IMR-90 (cell line): ENCODE results near the gene ITPR2.

ENCODE experiments used
- CTCF ChIP-seq: conservative IDR thresholded peaks from 2 replicates; pipeline ENCODE4 v1.5.1; 2012; ENCODE audit warnings: mild to moderate bottlenecking, low read depth, low read length, improper control_type of control experiment
- MAFK ChIP-seq: IDR thresholded peaks from 2 replicates; pipeline ENCODE4 v1.6.1; 2012; ENCODE audit warnings: low read depth, low read length, improper control_type of control experiment
- MXI1 ChIP-seq: IDR thresholded peaks from 2 replicates; pipeline ENCODE4 v1.6.1; 2012; ENCODE audit warnings: low read depth, mild to moderate bottlenecking, low read length, moderate library complexity, borderline replicate concordance
- POLR2A ChIP-seq: IDR thresholded peaks from 2 replicates; pipeline ENCODE4 v1.6.1; 2012; ENCODE audit warnings: mild to moderate bottlenecking, low read depth, low read length
- RAD21 ChIP-seq: IDR thresholded peaks from 2 replicates; pipeline ENCODE4 v1.6.1; 2012; ENCODE audit warnings: low read length, improper control_type of control experiment
- RCOR1 ChIP-seq: IDR thresholded peaks from 2 replicates; pipeline ENCODE4 v1.6.1; 2012; ENCODE audit warnings: mild to moderate bottlenecking, low read length, improper control_type of control experiment; ENCODE audit not compliant: insufficient replicate concordance
- RFX5 ChIP-seq: IDR thresholded peaks from 2 replicates; pipeline ENCODE4 v1.8.0; 2012; ENCODE audit warnings: low read depth, mild to moderate bottlenecking, low read length, moderate library complexity
- SMC3 ChIP-seq: fragments of 150-350 bp; IDR thresholded peaks from 2 replicates; pipeline ENCODE4 v1.6.1; 2016; ENCODE audit warnings: low read depth, mild to moderate bottlenecking, antibody characterized with exemption, low read length, moderate library complexity
- TF ChIP-seq, protein P1 (sequence below): fragments of 150-350 bp; IDR thresholded peaks from 2 replicates; pipeline ENCODE4 v1.6.1; 2017; ENCODE audit warnings: mild to moderate bottlenecking, antibody characterized with exemption, low read length, low read depth
- TF ChIP-seq, protein P2 (sequence below): fragments of 150-350 bp; IDR thresholded peaks from 2 replicates; pipeline ENCODE4 v1.6.1; 2016; ENCODE audit warnings: low read depth, mild to moderate bottlenecking, low read length, moderate library complexity, borderline replicate concordance

DNA sequence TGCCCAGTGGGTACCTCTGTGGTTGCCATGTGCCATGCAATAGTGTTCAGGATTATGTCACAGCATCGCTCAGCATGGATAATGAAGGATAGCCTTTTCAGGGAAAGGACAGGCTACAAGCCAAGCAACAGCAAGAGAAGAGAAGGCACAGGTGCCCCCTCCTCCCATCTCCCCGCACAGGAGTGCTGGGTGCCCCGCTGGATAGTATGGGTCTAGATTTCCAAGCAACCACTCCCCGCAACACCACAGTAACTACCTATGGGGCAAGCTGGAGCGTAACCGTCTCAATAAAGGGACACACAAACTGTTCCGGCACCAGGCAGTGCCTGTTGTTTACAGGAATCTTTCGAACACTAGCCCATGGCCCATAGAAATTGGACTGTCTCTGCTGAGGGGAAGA lies 222.2 kb downstream of the ITPR2 start:
- TF ChIP-seq CTCF (no peak), MAFK (no peak), POLR2A (no peak), RFX5 (no peak), RCOR1 (no peak), RAD21 (no peak), MXI1 (no peak), SMC3 (no peak)
- TF ChIP-seq, protein P1, sequence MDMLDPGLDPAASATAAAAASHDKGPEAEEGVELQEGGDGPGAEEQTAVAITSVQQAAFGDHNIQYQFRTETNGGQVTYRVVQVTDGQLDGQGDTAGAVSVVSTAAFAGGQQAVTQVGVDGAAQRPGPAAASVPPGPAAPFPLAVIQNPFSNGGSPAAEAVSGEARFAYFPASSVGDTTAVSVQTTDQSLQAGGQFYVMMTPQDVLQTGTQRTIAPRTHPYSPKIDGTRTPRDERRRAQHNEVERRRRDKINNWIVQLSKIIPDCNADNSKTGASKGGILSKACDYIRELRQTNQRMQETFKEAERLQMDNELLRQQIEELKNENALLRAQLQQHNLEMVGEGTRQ = no peak
- TF ChIP-seq, protein P2, sequence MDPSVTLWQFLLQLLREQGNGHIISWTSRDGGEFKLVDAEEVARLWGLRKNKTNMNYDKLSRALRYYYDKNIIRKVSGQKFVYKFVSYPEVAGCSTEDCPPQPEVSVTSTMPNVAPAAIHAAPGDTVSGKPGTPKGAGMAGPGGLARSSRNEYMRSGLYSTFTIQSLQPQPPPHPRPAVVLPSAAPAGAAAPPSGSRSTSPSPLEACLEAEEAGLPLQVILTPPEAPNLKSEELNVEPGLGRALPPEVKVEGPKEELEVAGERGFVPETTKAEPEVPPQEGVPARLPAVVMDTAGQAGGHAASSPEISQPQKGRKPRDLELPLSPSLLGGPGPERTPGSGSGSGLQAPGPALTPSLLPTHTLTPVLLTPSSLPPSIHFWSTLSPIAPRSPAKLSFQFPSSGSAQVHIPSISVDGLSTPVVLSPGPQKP = no peak
